MM.1S (cell line): ENCODE measurements around the gene IRF2BPL.

ENCODE experiments used
- CTCF ChIP-seq: fragments of 300-600 bp; sonication (generic); IDR thresholded peaks from 2 replicates; pipeline ENCODE4 v1.5.1; 2016; ENCODE audit warnings: antibody characterized with exemption, low read length, mixed read lengths
- EZH2phosphoT487 ChIP-seq: fragments of 300-600 bp; sonication (generic); IDR thresholded peaks from 2 replicates; pipeline ENCODE4 v1.6.1; 2018; ENCODE audit warnings: antibody characterized with exemption, low read length

GRCh38 chr14:77026166-77026929 lies 2.2 kb downstream of the IRF2BPL start:
- TF ChIP-seq CTCF (no peak), EZH2phosphoT487 (no peak)
